PC-3 (cell line): Measurements from ENCODE around the gene CIITA. TPM values are rescaled to one million over a fixed set of nuclear protein-coding genes. Genes with fewer than 3 reads are reported as not detected.
A peak's percentile ranks its signal among the peaks of the same experiment; 100 is the strongest.

ENCODE experiments used
- ATAC-seq: fragments of 200-7000 bp; cut with Tn5 transposase; 2 replicates; pipeline ENCODE4 v1.9.1; 2020; ENCODE audit warnings: mild to moderate bottlenecking, moderate library complexity
- BruUV-seq: library from RNA; stranded (reverse); fragments of 400-500 nt; replicated peaks from 2 replicates; lab custom pipeline; 2021; lab: Mats Ljungman, UMichigan
- CTCF ChIA-PET: fragments of 300-600 bp; sonication (Branson Sonifier 250); formaldehyde crosslinking; loops from one replicate; lab custom pipeline; 2022; ENCODE audit warnings: antibody characterized with exemption; lab: Charles Lee
- POLR2A ChIA-PET: fragments of 300-600 bp; sonication (Branson Sonifier 250); formaldehyde crosslinking; loops from one replicate; lab custom pipeline; 2022; ENCODE audit warnings: antibody characterized with exemption; ENCODE audit not compliant: unreplicated experiment; lab: Charles Lee
- DNase-seq: peaks from one replicate; pipeline ENCODE4 v3.0.0-alpha.2; 2015
- H2AFZ ChIP-seq: fragments of 300-600 bp; sonication (generic); 2 replicates; pipeline ENCODE4 v1.6.0; 2016; ENCODE audit warnings: antibody characterized with exemption, low read length
- H3F3A ChIP-seq: fragments of 300-600 bp; sonication (generic); one replicate; pipeline ENCODE4 v1.6.0; 2017; ENCODE audit warnings: antibody characterized with exemption, low read length, control low read depth, mild to moderate bottlenecking; ENCODE audit not compliant: unreplicated experiment
- H3K27ac ChIP-seq: fragments of 300-600 bp; sonication (generic); 2 replicates; pipeline ENCODE4 v1.5.1; 2016; ENCODE audit warnings: mild to moderate bottlenecking, low read length
- H3K27me3 ChIP-seq: fragments of 300-600 bp; sonication (generic); 2 replicates; pipeline ENCODE4 v1.6.1; 2016; ENCODE audit warnings: low read length, mixed read lengths
- H3K36me3 ChIP-seq: fragments of 300-600 bp; sonication (generic); 2 replicates; pipeline ENCODE4 v1.6.1; 2016; ENCODE audit warnings: low read depth, mixed run types, low read length, mixed read lengths
- H3K4me1 ChIP-seq: fragments of 300-600 bp; sonication (generic); 2 replicates; pipeline ENCODE4 v1.5.1; 2016; ENCODE audit warnings: low read length; ENCODE audit not compliant: insufficient read depth
- H3K4me2 ChIP-seq: fragments of 300-600 bp; sonication (generic); 2 replicates; pipeline ENCODE4 v1.6.0; 2016; ENCODE audit warnings: low read length
- H3K4me3 ChIP-seq: fragments of 300-600 bp; sonication (generic); 2 replicates; pipeline ENCODE4 v1.5.1; 2016; ENCODE audit warnings: mild to moderate bottlenecking, low read length, mixed read lengths
- H3K79me2 ChIP-seq: fragments of 300-600 bp; sonication (generic); 2 replicates; pipeline ENCODE4 v1.6.1; 2017; ENCODE audit warnings: low read length, mixed read lengths
- H3K9ac ChIP-seq: fragments of 300-600 bp; sonication (generic); 2 replicates; pipeline ENCODE4 v1.6.0; 2016; ENCODE audit warnings: mild to moderate bottlenecking, low read length
- H3K9me2 ChIP-seq: fragments of 300-600 bp; sonication (generic); replicated peaks from 2 replicates; pipeline ENCODE4 v1.6.1; 2016; ENCODE audit warnings: mixed run types, low read length, mixed read lengths
- H3K9me3 ChIP-seq: fragments of 300-600 bp; sonication (generic); 2 replicates; pipeline ENCODE4 v1.6.1; 2016; ENCODE audit warnings: low read length, mixed read lengths
- H4K20me1 ChIP-seq: fragments of 300-600 bp; sonication (generic); 2 replicates; pipeline ENCODE4 v1.6.1; 2016; ENCODE audit warnings: low read length, mixed read lengths
- EZH2 ChIP-seq: fragments of 300-600 bp; sonication (generic); IDR thresholded peaks from one replicate; pipeline ENCODE4 v1.6.1; 2017; ENCODE audit warnings: antibody characterized with exemption, mild to moderate bottlenecking, low read length; ENCODE audit not compliant: unreplicated experiment
- EZH2phosphoT487 ChIP-seq: fragments of 300-600 bp; sonication (generic); IDR thresholded peaks from 2 replicates; pipeline ENCODE4 v1.6.1; 2018; ENCODE audit warnings: mild to moderate bottlenecking, antibody characterized with exemption, low read length, borderline replicate concordance
- intact Hi-C: fragments of 100-400 bp; cut with micrococcal nuclease; formaldehyde crosslinking; loops from 2 replicates; pipeline ENCODE4 v1.9.0; 2023
- total RNA-seq: library from RNA; depleted of rRNA; stranded (reverse); fragments of >200 nt; gene quantifications from 2 replicates; pipeline ENCODE4 v1.2.3, GENCODE V29; 2014
- TF ChIP-seq, protein P1 (sequence below): fragments of 300-600 bp; sonication (generic); conservative IDR thresholded peaks from 2 replicates; pipeline ENCODE4 v1.5.1; 2017; ENCODE audit warnings: antibody characterized with exemption, low read depth, mild to moderate bottlenecking, low read length

The CIITA gene
- total RNA-seq, 1 experiment from 2014 or later: not detected

DNA sequence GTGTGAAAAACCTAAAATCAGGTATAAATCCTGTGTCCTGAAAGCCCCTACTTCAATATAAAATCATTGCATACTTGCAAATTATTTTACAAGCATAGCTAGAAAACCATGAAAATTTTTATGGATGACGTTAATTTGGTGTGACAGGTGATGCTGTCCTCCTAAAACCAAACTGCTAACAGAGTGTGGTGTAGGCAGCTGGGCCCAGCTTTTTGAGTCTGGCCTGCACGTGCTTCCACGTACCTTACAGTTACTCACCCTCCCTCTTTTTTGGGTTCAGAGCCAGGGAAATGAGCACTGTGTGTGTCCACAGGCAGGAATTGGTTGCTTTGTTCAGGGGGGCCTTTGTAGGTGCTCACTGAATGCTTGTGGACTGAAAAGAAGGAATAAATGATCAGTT is 103.8 kb downstream of the CIITA start:
- intact Hi-C loops: no loop called here
- Histone ChIP-seq H3K4me1 (no peaks in the 10 kb centered on the region), H3K4me2 (no peak overlapping the region), H3K27ac (no peak overlapping the region), H3K9me2 (no peaks in the 10 kb centered on the region), H3K79me2 (no peaks in the 10 kb centered on the region), H3K4me3 (no peak overlapping the region), H3K27me3 (no peaks in the 10 kb centered on the region), H2AFZ (no peak overlapping the region), H4K20me1 (no peaks in the 10 kb centered on the region), H3K9ac (no peak overlapping the region), H3F3A (no peaks in the 10 kb centered on the region), H3K36me3 (0 out of 2 replicates have a peak, but pooled peaks cover 3% of the 10 kb centered on the region), H3K9me3 (no peaks in the 10 kb centered on the region)
- ATAC-seq (no peak), DNase-seq (no peak)
- ChIA-PET POLR2A (no interaction called here), CTCF (no interaction called here)
- TF ChIP-seq EZH2phosphoT487: no peak
- TF ChIP-seq, protein P1, sequence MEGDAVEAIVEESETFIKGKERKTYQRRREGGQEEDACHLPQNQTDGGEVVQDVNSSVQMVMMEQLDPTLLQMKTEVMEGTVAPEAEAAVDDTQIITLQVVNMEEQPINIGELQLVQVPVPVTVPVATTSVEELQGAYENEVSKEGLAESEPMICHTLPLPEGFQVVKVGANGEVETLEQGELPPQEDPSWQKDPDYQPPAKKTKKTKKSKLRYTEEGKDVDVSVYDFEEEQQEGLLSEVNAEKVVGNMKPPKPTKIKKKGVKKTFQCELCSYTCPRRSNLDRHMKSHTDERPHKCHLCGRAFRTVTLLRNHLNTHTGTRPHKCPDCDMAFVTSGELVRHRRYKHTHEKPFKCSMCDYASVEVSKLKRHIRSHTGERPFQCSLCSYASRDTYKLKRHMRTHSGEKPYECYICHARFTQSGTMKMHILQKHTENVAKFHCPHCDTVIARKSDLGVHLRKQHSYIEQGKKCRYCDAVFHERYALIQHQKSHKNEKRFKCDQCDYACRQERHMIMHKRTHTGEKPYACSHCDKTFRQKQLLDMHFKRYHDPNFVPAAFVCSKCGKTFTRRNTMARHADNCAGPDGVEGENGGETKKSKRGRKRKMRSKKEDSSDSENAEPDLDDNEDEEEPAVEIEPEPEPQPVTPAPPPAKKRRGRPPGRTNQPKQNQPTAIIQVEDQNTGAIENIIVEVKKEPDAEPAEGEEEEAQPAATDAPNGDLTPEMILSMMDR: no peak
- TF ChIP-seq EZH2: no peak
- BruUV-seq: no TSS peak

DNA sequence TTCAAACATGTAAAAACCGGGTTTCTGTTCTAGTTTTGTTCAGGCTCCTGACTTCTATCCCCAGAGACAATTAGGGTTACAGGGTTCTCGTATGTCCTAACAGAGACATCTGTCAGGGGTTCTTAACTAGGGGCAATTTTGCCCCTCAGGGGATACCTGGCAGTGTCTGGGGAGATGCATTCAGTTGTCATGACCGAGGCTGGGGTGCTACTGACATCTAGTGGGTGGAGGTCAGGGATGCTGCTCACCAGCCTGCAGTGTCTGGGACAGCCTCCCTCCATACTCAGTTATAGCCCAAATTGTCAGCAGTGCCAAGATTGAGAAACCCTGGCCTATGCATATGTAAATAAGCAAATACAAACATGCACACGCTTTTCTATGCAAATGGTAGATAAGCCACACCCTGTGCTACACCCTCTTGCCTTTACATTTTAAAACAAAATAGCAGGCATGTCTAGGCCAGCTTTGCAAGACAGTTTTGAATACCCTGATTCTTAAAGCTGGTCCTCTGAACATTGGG is 104.8 kb downstream of the CIITA start:
- Histone ChIP-seq H3K9me2 (no peaks in the 10 kb centered on the region), H3K27me3 (no peaks in the 10 kb centered on the region), H3K79me2 (no peaks in the 10 kb centered on the region), H3K4me2 (no peak overlapping the region), H3F3A (no peaks in the 10 kb centered on the region), H3K36me3 (0 out of 2 replicates have a peak, but pooled peaks cover 3% of the 10 kb centered on the region), H3K9ac (no peak overlapping the region), H2AFZ (no peak overlapping the region), H3K27ac (no peak overlapping the region), H3K4me1 (no peaks in the 10 kb centered on the region), H3K9me3 (no peaks in the 10 kb centered on the region), H3K4me3 (no peak overlapping the region), H4K20me1 (no peaks in the 10 kb centered on the region)
- CTCF ChIA-PET: no interaction called here
- POLR2A ChIA-PET: no interaction called here
- intact Hi-C loops: no loop called here
- peak; percentile 83 for ATAC-seq
- no TSS peak for BruUV-seq
- peak; percentile 33 for DNase-seq
- TF ChIP-seq, protein P1: peak; percentile 65
- TF ChIP-seq EZH2: no peak

DNA sequence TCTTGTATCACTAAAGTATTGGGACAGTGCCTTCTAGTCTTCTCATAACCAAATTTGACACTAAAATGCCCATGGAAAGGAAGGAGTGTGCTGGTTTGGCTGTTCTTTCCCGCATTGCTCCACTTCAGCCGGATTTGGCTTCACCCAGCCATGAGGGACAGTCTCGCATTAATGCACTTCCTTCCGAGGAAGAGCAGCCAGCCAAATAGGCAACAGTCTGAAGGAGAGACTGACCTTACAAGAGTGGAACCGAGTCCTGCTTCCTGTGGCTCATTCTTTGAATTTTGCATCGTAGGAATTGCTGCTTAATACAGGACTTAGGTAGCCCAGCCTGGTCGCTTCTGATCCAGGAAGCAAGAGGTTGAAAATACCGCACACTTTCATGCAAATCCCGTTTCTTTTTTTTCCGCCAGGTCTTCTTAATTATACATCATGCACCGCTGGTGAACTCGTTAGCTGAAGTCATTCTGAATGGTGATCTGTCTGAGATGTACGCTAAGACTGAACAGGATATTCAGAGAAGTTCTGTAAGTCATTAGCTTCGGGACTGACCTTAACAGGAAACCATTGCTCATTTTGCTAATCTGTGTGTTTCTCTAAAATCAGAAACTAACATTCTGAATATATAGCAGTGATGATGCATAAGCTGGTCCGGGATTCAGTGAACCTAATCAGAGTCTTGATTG is 105.6 kb downstream of the CIITA start:
- no peak for TF ChIP-seq EZH2phosphoT487
- TF ChIP-seq, protein P1: no peak
- no peak for TF ChIP-seq EZH2
- H3K4me3 ChIP-seq: no peak overlapping the region
- H3F3A ChIP-seq: no peaks in the 10 kb centered on the region
- DNase-seq (no peak), ATAC-seq (no peak)
- H4K20me1 ChIP-seq: no peaks in the 10 kb centered on the region
- H3K9me2 ChIP-seq: no peaks in the 10 kb centered on the region
- POLR2A ChIA-PET: no interaction called here
- H3K4me1 ChIP-seq: no peaks in the 10 kb centered on the region
- no peaks in the 10 kb centered on the region for H3K79me2 ChIP-seq
- CTCF ChIA-PET: no interaction called here
- no peaks in the 10 kb centered on the region for H3K27me3 ChIP-seq
- BruUV-seq: no TSS peak
- intact Hi-C loops: no loop called here
- no peak overlapping the region for H3K4me2 ChIP-seq
- 0 out of 2 replicates have a peak, but pooled peaks cover 3% of the 10 kb centered on the region for H3K36me3 ChIP-seq
- no peak overlapping the region for H3K9ac ChIP-seq
- no peaks in the 10 kb centered on the region for H3K9me3 ChIP-seq
- no peak overlapping the region for H2AFZ ChIP-seq
- no peak overlapping the region for H3K27ac ChIP-seq
